Neutrophil (primary cell): ENCODE measurements around the gene FXR2.

Experiments
- H3K27ac ChIP-seq: fragments of 200-600 bp; sonication (generic); 2 replicates; pipeline ENCODE4 v1.5.1; 2016; ENCODE audit warnings: mild to moderate bottlenecking, moderate library complexity
- H3K27me3 ChIP-seq: fragments of 200-600 bp; sonication (generic); 2 replicates; pipeline ENCODE4 v1.6.0; 2016; ENCODE audit warnings: mild to moderate bottlenecking
- H3K36me3 ChIP-seq: fragments of 200-600 bp; sonication (generic); 2 replicates; pipeline ENCODE4 v1.5.1; 2017
- H3K4me1 ChIP-seq, 2 experiments: fragments of 200-600 bp in 1 of 2; sonication (generic) in 1 of 2; 1 replicate in 1 of 2; 2 replicates in 1 of 2; pipeline versions ENCODE4 v1.5.1 to v1.6.1; 2013 to 2016; ENCODE audit warnings: low read depth in 1 of 2, low read length in 1 of 2, mild to moderate bottlenecking in 1 of 2, moderate library complexity in 1 of 2; ENCODE audit not compliant: control insufficient read depth in 1 of 2, insufficient read depth in 1 of 2
- H3K4me3 ChIP-seq, 2 experiments: fragments of 200-600 bp in 1 of 2; sonication (generic) in 1 of 2; 1 replicate in 1 of 2; 2 replicates in 1 of 2; pipeline ENCODE4 v1.5.1; 2013 to 2016; ENCODE audit warnings: low read depth in 1 of 2, low read length in 1 of 2, mild to moderate bottlenecking in 1 of 2, moderate library complexity in 1 of 2
- H3K9me3 ChIP-seq: fragments of 200-600 bp; sonication (generic); 2 replicates; pipeline ENCODE4 v1.5.1; 2016
- TF ChIP-seq, protein P1 (sequence below): fragments of 200-600 bp; sonication (generic); IDR thresholded peaks from 2 replicates; pipeline ENCODE4 v1.5.1; 2016; ENCODE audit warnings: antibody characterized with exemption

The FXR2 gene

GRCh38 chr17:7589891-7590691, 24.6 kb downstream of the FXR2 start, which contains the start of gene SOX15:
Gene SOX15, minus strand, starts transcription at chr17:7590094. Its CDS starts 418 bp downstream, at chr17:7589676.
- Histone ChIP-seq H3K27ac (peak within 1 kb of the TSS; percentile 12), H3K4me3 (no peak within 1 kb of the TSS), H3K9me3 (no peaks in the 10 kb centered on the region), H3K36me3 (peaks cover 72% of the 10 kb centered on the region), H3K27me3 (no peaks in the 10 kb centered on the region), H3K4me1 (peaks cover 7 to 18% of the 10 kb centered on the region in 2 experiments)
- TF ChIP-seq, protein P1, sequence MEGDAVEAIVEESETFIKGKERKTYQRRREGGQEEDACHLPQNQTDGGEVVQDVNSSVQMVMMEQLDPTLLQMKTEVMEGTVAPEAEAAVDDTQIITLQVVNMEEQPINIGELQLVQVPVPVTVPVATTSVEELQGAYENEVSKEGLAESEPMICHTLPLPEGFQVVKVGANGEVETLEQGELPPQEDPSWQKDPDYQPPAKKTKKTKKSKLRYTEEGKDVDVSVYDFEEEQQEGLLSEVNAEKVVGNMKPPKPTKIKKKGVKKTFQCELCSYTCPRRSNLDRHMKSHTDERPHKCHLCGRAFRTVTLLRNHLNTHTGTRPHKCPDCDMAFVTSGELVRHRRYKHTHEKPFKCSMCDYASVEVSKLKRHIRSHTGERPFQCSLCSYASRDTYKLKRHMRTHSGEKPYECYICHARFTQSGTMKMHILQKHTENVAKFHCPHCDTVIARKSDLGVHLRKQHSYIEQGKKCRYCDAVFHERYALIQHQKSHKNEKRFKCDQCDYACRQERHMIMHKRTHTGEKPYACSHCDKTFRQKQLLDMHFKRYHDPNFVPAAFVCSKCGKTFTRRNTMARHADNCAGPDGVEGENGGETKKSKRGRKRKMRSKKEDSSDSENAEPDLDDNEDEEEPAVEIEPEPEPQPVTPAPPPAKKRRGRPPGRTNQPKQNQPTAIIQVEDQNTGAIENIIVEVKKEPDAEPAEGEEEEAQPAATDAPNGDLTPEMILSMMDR = no peak

DNA sequence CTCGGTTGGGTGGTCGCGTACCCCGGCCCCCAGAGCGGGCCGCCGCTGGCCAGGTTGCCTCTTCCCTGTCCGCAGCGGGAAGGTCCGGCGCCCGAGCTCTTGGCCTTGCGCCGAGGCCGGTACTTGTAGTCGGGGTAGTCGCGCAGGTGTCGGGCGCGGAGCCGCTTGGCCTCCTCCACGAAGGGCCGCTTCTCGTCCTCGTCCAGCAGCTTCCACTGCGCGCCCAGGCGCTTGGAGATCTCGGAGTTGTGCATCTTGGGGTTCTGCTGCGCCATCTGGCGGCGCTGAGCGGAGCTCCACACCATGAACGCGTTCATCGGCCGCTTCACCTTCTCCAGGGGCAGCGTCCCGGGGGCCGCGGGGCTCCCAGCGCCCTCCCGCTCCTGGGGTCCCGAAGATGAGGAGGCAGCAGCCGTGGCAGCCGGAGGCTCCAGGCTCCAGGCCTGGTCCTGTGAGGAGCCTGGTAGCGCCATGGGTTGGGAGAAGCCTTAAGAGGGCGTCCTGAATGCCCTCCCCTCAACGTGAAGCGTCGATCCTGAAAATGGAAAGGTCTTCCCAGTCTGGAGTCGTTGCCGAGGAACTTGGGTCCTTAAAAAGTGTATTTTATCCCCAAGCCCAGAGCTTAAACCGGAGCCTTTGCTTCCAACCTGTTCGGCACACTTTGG, 25.4 kb downstream of the FXR2 start:
- TF ChIP-seq, protein P1 = peak; percentile 85
- peaks cover 65% of the 10 kb centered on the region for H3K36me3 ChIP-seq
- H3K9me3 ChIP-seq = no peaks in the 10 kb centered on the region
- peaks cover 11 to 22% of the 10 kb centered on the region in 2 experiments for H3K4me1 ChIP-seq
- peak overlapping the region; percentile 12 for H3K27ac ChIP-seq
- H3K4me3 ChIP-seq = no peak overlapping the region
- H3K27me3 ChIP-seq = no peaks in the 10 kb centered on the region

GRCh38 chr17:7588553-7589203, 26.0 kb downstream of the FXR2 start:
- Histone ChIP-seq H3K9me3 (no peaks in the 10 kb centered on the region), H3K4me1 (peaks cover 16 to 26% of the 10 kb centered on the region in 2 experiments), H3K36me3 (peaks cover 58% of the 10 kb centered on the region), H3K27ac (peak overlapping the region; percentile 12), H3K4me3 (no peak overlapping the region), H3K27me3 (no peaks in the 10 kb centered on the region)
- TF ChIP-seq, protein P1 = no peak

DNA sequence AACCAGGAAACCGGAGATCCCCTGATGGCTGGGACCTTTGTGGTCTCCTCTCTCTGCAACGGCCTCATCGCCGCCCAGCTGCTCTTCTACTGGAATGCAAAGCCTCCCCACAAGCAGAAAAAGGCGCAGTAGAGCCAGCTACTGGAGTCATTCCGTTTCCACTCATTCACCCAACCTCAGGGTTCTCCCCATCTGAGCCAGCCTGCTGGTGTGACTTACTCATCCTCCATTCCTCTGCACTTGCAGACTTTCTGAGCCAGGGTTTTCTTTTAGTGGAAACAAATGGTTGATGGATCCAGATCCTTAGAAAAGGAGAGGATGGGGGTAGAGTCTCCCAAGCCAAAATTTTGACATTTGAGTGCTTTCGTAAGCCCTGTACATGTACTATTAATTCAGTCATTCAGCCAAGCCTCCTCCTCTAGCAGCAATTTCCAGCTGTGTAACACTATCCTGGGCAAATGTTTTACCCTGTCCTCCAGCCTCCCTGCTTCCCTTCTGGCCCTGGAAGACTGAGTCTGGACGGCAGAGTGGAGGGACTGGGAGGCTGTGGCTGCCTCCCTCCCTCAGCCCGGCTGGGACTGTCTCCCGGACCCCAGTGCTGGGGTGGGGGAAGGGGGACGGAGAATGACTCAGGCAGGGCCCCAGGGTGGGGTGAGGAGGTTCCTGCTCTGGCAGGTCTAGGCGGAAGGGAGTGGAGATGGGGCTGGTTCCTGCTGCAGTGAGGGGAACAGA, 27.1 kb downstream of the FXR2 start:
- H3K36me3 ChIP-seq = peaks cover 47% of the 10 kb centered on the region
- no peak overlapping the region for H3K4me3 ChIP-seq
- no peaks in the 10 kb centered on the region for H3K27me3 ChIP-seq
- H3K9me3 ChIP-seq = no peaks in the 10 kb centered on the region
- H3K4me1 ChIP-seq = peaks cover 27 to 35% of the 10 kb centered on the region in 2 experiments
- TF ChIP-seq, protein P1 = no peak
- peak overlapping the region; percentile 18 for H3K27ac ChIP-seq
